ENCODE results near the gene TRIM43B.
"Not testable (repeated sequence)": the region's sequence is repeated elsewhere in the genome, so short reads cannot be mapped to it uniquely, and the experiment has no call there.

TRIM43B gene

DNA sequence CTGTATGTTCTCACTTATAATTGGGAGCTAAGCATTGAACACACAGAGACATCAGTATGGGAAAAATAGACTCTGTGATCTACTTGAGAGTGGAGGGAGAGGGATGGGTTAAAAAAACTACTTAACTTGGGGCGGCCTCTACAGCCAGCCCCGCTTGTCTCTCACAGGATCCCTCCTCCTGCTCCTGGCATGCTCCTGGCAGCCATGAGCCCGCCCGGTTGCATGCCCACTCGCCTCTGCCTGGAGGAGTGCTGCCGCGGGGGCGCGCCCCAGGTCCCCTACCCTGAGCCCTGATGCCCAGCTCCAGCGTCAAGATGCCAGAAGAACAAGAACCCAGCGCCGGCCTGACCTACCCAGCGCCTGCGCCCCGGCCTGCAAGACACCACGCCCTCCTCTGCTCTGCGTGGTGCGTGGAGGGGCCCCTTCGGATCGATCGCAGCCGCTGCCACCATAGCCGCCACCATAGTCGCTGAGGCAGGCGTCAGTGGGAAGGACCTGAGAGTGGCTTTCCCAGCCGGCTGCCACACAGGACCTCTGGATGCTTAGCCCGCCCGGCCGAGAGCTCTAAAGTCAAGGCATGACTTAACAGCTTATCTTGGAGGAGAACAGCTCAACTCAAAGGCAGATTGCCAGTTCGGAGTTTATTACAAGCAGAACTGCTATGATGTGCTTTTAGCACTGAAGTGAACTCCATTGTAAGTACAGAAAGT lies 49.2 kb downstream of the TRIM43B start:
- H3K4me1 ChIP-seq (ENCODE audit: control insufficient read depth, insufficient read depth, low read length, poor library complexity, severe bottlenecking); H3K27me3 ChIP-seq (replicated peaks; ENCODE audit: control insufficient read depth, insufficient read depth, low read length, poor library complexity, severe bottlenecking); H3K9me3 ChIP-seq (ENCODE audit: control insufficient read depth, low read length); H3K27ac ChIP-seq (ENCODE audit: insufficient read depth, low read length, poor library complexity, severe bottlenecking); H3K36me3 ChIP-seq (ENCODE audit: control insufficient read depth, insufficient read depth, low read length); H3K4me3 ChIP-seq (ENCODE audit: insufficient read depth, low read depth, low read length, poor library complexity, severe bottlenecking); DNase-seq: not testable (repeated sequence)

DNA sequence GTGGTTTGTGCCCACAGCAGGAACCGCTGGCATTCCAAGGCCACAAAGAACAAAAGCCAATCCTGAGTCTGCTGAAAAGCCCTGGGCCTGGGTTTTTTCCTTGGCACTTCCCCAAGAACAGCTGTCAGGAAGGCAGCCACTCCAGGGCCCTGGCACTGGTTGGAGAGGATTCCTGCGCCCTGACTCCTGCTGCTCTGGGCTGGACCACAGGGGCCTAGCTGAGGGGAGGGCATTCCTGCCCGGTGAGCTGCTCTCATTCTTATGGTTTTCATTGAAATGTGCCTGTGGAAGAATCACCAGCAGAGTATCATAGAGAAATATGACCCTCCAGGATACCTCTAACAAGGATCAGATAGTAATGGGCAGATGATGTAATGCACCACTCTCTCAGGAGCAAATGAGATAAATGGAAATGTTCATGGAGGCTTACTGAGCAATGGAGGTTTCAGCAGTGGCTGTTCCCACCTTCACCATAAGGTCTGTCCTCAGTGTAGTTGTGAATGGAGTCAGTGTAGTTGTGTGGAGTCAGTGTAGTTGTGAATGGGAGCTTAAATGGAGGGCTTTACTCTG lies 50.0 kb downstream of the TRIM43B start:
- not testable (repeated sequence) for H3K9me3 ChIP-seq (ENCODE audit: control insufficient read depth, low read length); H3K4me3 ChIP-seq (ENCODE audit: insufficient read depth, low read depth, low read length, poor library complexity, severe bottlenecking); H3K36me3 ChIP-seq (ENCODE audit: control insufficient read depth, insufficient read depth, low read length); H3K4me1 ChIP-seq (ENCODE audit: control insufficient read depth, insufficient read depth, low read length, poor library complexity, severe bottlenecking); H3K27me3 ChIP-seq (replicated peaks; ENCODE audit: control insufficient read depth, insufficient read depth, low read length, poor library complexity, severe bottlenecking); H3K27ac ChIP-seq (ENCODE audit: insufficient read depth, low read length, poor library complexity, severe bottlenecking); DNase-seq

DNA sequence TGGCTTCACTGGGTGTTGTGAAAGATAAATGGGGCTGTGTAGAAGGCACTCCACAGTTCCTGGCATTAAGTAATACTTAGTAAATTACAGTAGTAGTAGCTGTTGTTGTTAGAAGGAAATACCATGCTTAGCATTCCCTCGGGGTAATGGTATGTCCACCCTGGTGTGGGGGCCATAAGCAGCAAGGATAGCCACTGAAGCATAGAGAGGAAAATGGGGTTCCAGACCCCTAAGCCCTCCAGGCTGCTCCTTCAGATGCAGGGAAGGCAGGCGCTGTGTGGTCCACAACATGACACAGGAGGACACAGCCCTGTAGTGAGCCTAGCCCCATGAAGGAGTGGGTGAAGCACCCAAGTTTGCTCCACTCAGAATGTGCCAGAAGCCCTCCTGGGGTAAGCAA lies 50.6 kb downstream of the TRIM43B start:
- DNase-seq; H3K36me3 ChIP-seq (ENCODE audit: control insufficient read depth, insufficient read depth, low read length); H3K4me1 ChIP-seq (ENCODE audit: control insufficient read depth, insufficient read depth, low read length, poor library complexity, severe bottlenecking); H3K4me3 ChIP-seq (ENCODE audit: insufficient read depth, low read depth, low read length, poor library complexity, severe bottlenecking); H3K9me3 ChIP-seq (ENCODE audit: control insufficient read depth, low read length); H3K27ac ChIP-seq (ENCODE audit: insufficient read depth, low read length, poor library complexity, severe bottlenecking); H3K27me3 ChIP-seq (replicated peaks; ENCODE audit: control insufficient read depth, insufficient read depth, low read length, poor library complexity, severe bottlenecking): not testable (repeated sequence)

DNA sequence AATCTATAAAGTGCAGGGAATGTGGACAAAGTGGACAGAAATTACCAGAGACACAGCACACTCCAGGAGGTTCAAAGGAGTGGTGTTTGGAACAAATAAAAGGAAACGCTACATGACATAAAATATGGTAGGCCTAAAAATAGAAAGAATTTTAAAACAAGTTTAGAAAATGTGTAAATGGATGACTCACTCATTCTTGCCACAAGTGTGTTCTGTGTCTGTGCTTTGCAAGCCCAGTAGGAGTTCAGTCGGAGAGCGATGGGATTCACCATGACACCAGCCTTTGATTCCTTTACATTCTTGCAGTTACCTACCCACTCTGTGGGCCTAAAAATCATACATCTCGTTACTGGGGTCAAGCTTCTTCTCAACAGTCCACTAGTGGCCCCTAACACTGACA lies 51.2 kb downstream of the TRIM43B start:
- not testable (repeated sequence) for H3K27ac ChIP-seq (ENCODE audit: insufficient read depth, low read length, poor library complexity, severe bottlenecking); H3K27me3 ChIP-seq (replicated peaks; ENCODE audit: control insufficient read depth, insufficient read depth, low read length, poor library complexity, severe bottlenecking); H3K4me3 ChIP-seq (ENCODE audit: insufficient read depth, low read depth, low read length, poor library complexity, severe bottlenecking); DNase-seq; H3K9me3 ChIP-seq (ENCODE audit: control insufficient read depth, low read length); H3K36me3 ChIP-seq (ENCODE audit: control insufficient read depth, insufficient read depth, low read length); H3K4me1 ChIP-seq (ENCODE audit: control insufficient read depth, insufficient read depth, low read length, poor library complexity, severe bottlenecking)

DNA sequence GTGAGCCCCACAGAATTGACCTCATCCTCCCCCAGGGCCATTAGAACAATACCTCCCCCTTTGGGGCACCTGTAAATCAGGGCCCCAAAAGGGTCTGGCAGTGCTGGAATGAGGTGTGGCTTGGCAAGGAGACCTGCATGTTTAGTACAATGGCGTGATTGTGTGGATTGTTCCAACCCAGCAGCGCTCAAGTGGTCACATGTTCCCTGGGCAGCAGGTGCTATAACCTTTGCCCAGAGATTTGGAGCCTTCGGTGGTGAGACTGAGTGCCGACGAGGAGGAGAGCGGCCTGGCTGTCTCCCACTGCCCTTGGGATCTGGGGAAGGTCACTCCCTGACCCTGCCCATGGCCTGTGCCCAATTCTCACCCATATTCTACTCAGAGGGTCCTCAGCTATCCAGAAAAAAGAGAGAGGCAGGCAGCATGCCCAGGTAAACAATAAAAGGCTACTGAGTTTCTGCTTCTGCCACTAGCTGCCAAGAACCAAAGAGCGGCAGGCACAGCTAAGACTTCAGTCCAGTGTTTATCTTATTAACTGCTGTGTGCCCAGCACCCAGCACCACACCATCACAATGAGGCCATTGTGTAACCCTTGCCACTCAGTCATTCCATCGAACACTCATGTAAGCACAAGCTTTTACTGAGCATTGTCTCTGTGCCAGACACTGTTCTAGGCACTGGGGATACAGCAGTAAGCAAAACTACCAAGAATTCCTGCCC lies 54.6 kb downstream of the TRIM43B start:
- not testable (repeated sequence) for H3K36me3 ChIP-seq (ENCODE audit: control insufficient read depth, insufficient read depth, low read length); H3K27ac ChIP-seq (ENCODE audit: insufficient read depth, low read length, poor library complexity, severe bottlenecking); H3K4me1 ChIP-seq (ENCODE audit: control insufficient read depth, insufficient read depth, low read length, poor library complexity, severe bottlenecking); H3K9me3 ChIP-seq (ENCODE audit: control insufficient read depth, low read length); DNase-seq; H3K4me3 ChIP-seq (ENCODE audit: insufficient read depth, low read depth, low read length, poor library complexity, severe bottlenecking); H3K27me3 ChIP-seq (replicated peaks; ENCODE audit: control insufficient read depth, insufficient read depth, low read length, poor library complexity, severe bottlenecking)

DNA sequence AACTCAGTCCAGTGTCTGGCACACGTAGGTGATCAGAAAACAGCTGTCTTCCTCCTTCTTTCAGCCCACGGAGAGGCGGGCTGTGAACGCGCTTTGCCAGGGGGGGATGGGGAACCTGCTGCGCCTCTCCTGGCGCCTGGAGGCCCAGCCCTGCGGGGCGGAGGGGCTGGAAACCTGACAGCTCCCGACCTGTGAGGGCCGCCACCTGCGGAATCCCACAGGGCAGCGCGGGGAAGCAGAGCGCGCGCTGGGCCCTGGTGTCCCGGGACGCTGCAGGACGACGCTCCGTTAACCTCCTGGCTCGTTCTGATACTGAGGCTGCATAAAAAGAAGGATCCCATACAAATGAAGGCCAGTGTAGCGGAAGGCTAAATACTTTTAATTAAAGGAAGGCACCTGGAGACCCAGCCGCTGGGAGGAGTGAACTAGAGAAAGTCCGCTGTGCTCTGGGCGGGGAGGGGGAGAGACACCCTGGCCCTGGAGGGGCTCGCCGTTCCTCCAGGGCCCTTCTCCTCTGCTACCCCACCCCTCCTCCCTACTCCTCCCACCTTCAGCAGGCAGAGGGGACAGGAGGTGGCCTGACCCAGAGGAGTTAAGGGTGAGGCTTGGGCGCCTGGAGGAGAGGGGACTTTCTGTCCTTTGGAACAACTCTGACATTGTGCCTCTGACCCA lies 57.2 kb downstream of the TRIM43B start:
- H3K4me3 ChIP-seq (ENCODE audit: insufficient read depth, low read depth, low read length, poor library complexity, severe bottlenecking); H3K36me3 ChIP-seq (ENCODE audit: control insufficient read depth, insufficient read depth, low read length); H3K9me3 ChIP-seq (ENCODE audit: control insufficient read depth, low read length); H3K4me1 ChIP-seq (ENCODE audit: control insufficient read depth, insufficient read depth, low read length, poor library complexity, severe bottlenecking); H3K27me3 ChIP-seq (replicated peaks; ENCODE audit: control insufficient read depth, insufficient read depth, low read length, poor library complexity, severe bottlenecking); H3K27ac ChIP-seq (ENCODE audit: insufficient read depth, low read length, poor library complexity, severe bottlenecking); DNase-seq: not testable (repeated sequence)
